HepG2 (cell line): ENCODE measurements around the gene KMT5C. TPM values are rescaled to one million over a fixed set of nuclear protein-coding genes. Genes with fewer than 3 reads are reported as not detected.

Source experiments
- ARID2 ChIP-seq: sonication (generic); formaldehyde crosslinking; IDR thresholded peaks from 2 replicates; pipeline ENCODE4 v1.8.1; 2022; ENCODE audit warnings: mild to moderate bottlenecking, missing genetic modification reagents, borderline replicate concordance
- ELF1 ChIP-seq: sonication (generic); formaldehyde crosslinking; IDR thresholded peaks from 2 replicates; pipeline ENCODE4 v1.4.0; 2020; ENCODE audit warnings: missing genetic modification reagents
- MATR3 ChIP-seq: sonication (generic); formaldehyde crosslinking; IDR thresholded peaks from 2 replicates; pipeline ENCODE4 v1.4.0; 2020; ENCODE audit warnings: missing genetic modification reagents
- MTERF4 ChIP-seq: sonication (generic); formaldehyde crosslinking; IDR thresholded peaks from 2 replicates; pipeline ENCODE4 v1.8.0; 2023; ENCODE audit warnings: mild to moderate bottlenecking, missing genetic modification reagents
- NR2C2 ChIP-seq: sonication (generic); formaldehyde crosslinking; IDR thresholded peaks from 2 replicates; pipeline ENCODE4 v1.4.0; 2020; ENCODE audit warnings: missing genetic modification reagents, mild to moderate bottlenecking, moderate library complexity, borderline replicate concordance
- PHF8 ChIP-seq: sonication (generic); formaldehyde crosslinking; IDR thresholded peaks from 2 replicates; pipeline ENCODE4 v1.5.0; 2020; ENCODE audit warnings: missing genetic modification reagents
- SOX6 ChIP-seq, 2 experiments: fragments of 450-650 bp in 1 of 2; sonication (generic) in 1 of 2; formaldehyde crosslinking in 1 of 2; IDR thresholded peaks; 2 replicates each; pipeline versions ENCODE4 v1.4.0 to v1.6.1; 2017 to 2020; ENCODE audit warnings: antibody characterized with exemption in 1 of 2, mild to moderate bottlenecking in 1 of 2, missing genetic modification reagents in 1 of 2
- TFAP4 ChIP-seq: sonication (generic); IDR thresholded peaks from 2 replicates; pipeline ENCODE4 v1.6.1; 2016; ENCODE audit warnings: low read depth, borderline replicate concordance
- TP53 ChIP-seq: sonication (generic); formaldehyde crosslinking; conservative IDR thresholded peaks from 2 replicates; pipeline ENCODE4 v1.4.0; 2020; ENCODE audit warnings: missing genetic modification reagents
- ZFP41 ChIP-seq: sonication (generic); formaldehyde crosslinking; IDR thresholded peaks from 2 replicates; pipeline ENCODE4 v1.4.0; 2020; ENCODE audit warnings: mild to moderate bottlenecking, missing genetic modification reagents, borderline replicate concordance
- ZFY ChIP-seq: sonication (generic); formaldehyde crosslinking; IDR thresholded peaks from 2 replicates; pipeline ENCODE4 v1.4.0; 2020; ENCODE audit warnings: missing genetic modification reagents
- ZFYVE20 ChIP-seq: sonication (generic); formaldehyde crosslinking; IDR thresholded peaks from 2 replicates; pipeline ENCODE4 v1.8.0; 2023; ENCODE audit warnings: low read depth, mild to moderate bottlenecking, moderate library complexity, missing genetic modification reagents, borderline replicate concordance
- ZMAT5 ChIP-seq: sonication (generic); formaldehyde crosslinking; IDR thresholded peaks from 2 replicates; pipeline ENCODE4 v1.5.0; 2020; ENCODE audit warnings: mild to moderate bottlenecking, low read depth, missing genetic modification reagents, borderline replicate concordance
- ZNF232 ChIP-seq: sonication (generic); formaldehyde crosslinking; IDR thresholded peaks from 2 replicates; pipeline ENCODE4 v1.4.0; 2020; ENCODE audit warnings: missing genetic modification reagents, borderline replicate concordance
- ZNF460 ChIP-seq: sonication (generic); formaldehyde crosslinking; IDR thresholded peaks from 2 replicates; pipeline ENCODE4 v1.5.1; 2020; ENCODE audit warnings: missing genetic modification reagents, mild to moderate bottlenecking, borderline replicate concordance
- ZNF484 ChIP-seq: sonication (generic); formaldehyde crosslinking; IDR thresholded peaks from 2 replicates; pipeline ENCODE4 v1.5.1; 2020; ENCODE audit warnings: mild to moderate bottlenecking, low read depth, missing genetic modification reagents, borderline replicate concordance
- ZNF550 ChIP-seq: sonication (generic); formaldehyde crosslinking; IDR thresholded peaks from 2 replicates; pipeline ENCODE4 v1.4.0; 2020; ENCODE audit warnings: mild to moderate bottlenecking, missing genetic modification reagents, borderline replicate concordance
- ZNF576 ChIP-seq: sonication (generic); formaldehyde crosslinking; IDR thresholded peaks from 2 replicates; pipeline ENCODE4 v1.4.0; 2020; ENCODE audit warnings: mild to moderate bottlenecking, missing genetic modification reagents
- ZNF841 ChIP-seq: sonication (generic); formaldehyde crosslinking; IDR thresholded peaks from 2 replicates; pipeline ENCODE4 v1.8.1; 2023; ENCODE audit warnings: missing genetic modification reagents, borderline replicate concordance
- polyA plus RNA-seq, 8 experiments: library from polyadenylated mRNA; depleted of rRNA in 3 of 8; stranded (reverse) in 7 of 8; unstranded in 1 of 8; fragments of >200 nt; fragmentation: Illumina TruSeq in 4 of 8; extraction: Trizol in 4 of 8; gene quantifications; 2 replicates each; pipeline versions ENCODE4 v1.2.1 to v1.2.3, GENCODE V29; 2011 to 2016; ENCODE audit warnings: low read depth in 4 of 8, missing spikeins in 1 of 8, mixed read lengths in 1 of 8; ENCODE audit not compliant: insufficient read depth in 1 of 8
- total RNA-seq, 5 experiments: library from RNA; depleted of rRNA; stranded (reverse); fragments of >200 nt; fragmentation: Illumina TruSeq; extraction: Trizol; gene quantifications; 2 replicates each; pipeline ENCODE4 v1.2.3, GENCODE V29; 2016; ENCODE audit warnings: low read depth in 1 of 5
- TF ChIP-seq, protein P1 (sequence below): sonication (generic); formaldehyde crosslinking; IDR thresholded peaks from 2 replicates; pipeline ENCODE4 v1.5.0; 2020; ENCODE audit warnings: mild to moderate bottlenecking, missing genetic modification reagents
- TF ChIP-seq, protein P2 (sequence below): sonication (generic); formaldehyde crosslinking; IDR thresholded peaks from 2 replicates; pipeline ENCODE4 v1.8.1; 2023; ENCODE audit warnings: mild to moderate bottlenecking, missing genetic modification reagents
- TF ChIP-seq, protein P3 (sequence below): sonication (generic); formaldehyde crosslinking; IDR thresholded peaks from 2 replicates; pipeline ENCODE4 v1.5.0; 2020; ENCODE audit warnings: missing genetic modification reagents

The KMT5C gene
- total and polyA plus RNA-seq, 2 of the 13 experiments (the other 11 are each of a cell fraction or from before 2014, with no cell fraction given), result 5.5 to 9.0 TPM

GRCh38 chr19:55377356-55378131 is 37.9 kb downstream of the KMT5C start (continued):
- TF ChIP-seq, protein P1, sequence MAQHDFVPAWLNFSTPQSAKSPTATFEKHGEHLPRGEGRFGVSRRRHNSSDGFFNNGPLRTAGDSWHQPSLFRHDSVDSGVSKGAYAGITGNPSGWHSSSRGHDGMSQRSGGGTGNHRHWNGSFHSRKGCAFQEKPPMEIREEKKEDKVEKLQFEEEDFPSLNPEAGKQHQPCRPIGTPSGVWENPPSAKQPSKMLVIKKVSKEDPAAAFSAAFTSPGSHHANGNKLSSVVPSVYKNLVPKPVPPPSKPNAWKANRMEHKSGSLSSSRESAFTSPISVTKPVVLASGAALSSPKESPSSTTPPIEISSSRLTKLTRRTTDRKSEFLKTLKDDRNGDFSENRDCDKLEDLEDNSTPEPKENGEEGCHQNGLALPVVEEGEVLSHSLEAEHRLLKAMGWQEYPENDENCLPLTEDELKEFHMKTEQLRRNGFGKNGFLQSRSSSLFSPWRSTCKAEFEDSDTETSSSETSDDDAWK (CRISPR knock-in tag), result no peak
- TF ChIP-seq ZFP41 (CRISPR knock-in tag), result 0 out of 2 replicates have a peak, but pooled peaks have one; percentile 43
- TF ChIP-seq PHF8 (CRISPR knock-in tag), result no peak
- TF ChIP-seq, protein P2, sequence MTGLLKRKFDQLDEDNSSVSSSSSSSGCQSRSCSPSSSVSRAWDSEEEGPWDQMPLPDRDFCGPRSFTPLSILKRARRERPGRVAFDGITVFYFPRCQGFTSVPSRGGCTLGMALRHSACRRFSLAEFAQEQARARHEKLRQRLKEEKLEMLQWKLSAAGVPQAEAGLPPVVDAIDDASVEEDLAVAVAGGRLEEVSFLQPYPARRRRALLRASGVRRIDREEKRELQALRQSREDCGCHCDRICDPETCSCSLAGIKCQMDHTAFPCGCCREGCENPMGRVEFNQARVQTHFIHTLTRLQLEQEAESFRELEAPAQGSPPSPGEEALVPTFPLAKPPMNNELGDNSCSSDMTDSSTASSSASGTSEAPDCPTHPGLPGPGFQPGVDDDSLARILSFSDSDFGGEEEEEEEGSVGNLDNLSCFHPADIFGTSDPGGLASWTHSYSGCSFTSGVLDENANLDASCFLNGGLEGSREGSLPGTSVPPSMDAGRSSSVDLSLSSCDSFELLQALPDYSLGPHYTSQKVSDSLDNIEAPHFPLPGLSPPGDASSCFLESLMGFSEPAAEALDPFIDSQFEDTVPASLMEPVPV (CRISPR knock-in tag), result peak; percentile 28; the same call in 1 of the 2 replicates
- no peak for TF ChIP-seq TFAP4
- TF ChIP-seq, protein P3, sequence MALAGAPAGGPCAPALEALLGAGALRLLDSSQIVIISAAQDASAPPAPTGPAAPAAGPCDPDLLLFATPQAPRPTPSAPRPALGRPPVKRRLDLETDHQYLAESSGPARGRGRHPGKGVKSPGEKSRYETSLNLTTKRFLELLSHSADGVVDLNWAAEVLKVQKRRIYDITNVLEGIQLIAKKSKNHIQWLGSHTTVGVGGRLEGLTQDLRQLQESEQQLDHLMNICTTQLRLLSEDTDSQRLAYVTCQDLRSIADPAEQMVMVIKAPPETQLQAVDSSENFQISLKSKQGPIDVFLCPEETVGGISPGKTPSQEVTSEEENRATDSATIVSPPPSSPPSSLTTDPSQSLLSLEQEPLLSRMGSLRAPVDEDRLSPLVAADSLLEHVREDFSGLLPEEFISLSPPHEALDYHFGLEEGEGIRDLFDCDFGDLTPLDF (CRISPR knock-in tag), result no peak
- TF ChIP-seq ARID2 (CRISPR knock-in tag), result no peak
- TF ChIP-seq ZNF576 (CRISPR knock-in tag), result no peak
- no peak for TF ChIP-seq TP53
- no peak for TF ChIP-seq MATR3 (CRISPR knock-in tag)
- TF ChIP-seq SOX6 (IDR thresholded peaks at IDR 0.05), result no peak
- TF ChIP-seq SOX6 (CRISPR knock-in tag; IDR thresholded peaks at IDR 0.05), result 0 out of 2 replicates have a peak, but pooled peaks have one; percentile 16
- no peak for TF ChIP-seq ZNF841 (CRISPR knock-in tag)
- TF ChIP-seq ZMAT5 (CRISPR knock-in tag), result no peak
- no peak for TF ChIP-seq ZNF484 (CRISPR knock-in tag)
- TF ChIP-seq ZFY (CRISPR knock-in tag), result peak; percentile 82
- no peak for TF ChIP-seq ZNF550
- no peak for TF ChIP-seq ZNF232 (CRISPR knock-in tag)
- TF ChIP-seq ZNF460 (CRISPR knock-in tag), result no peak
- no peak; the same call in 1 of the 2 replicates for TF ChIP-seq MTERF4
- TF ChIP-seq ZFYVE20 (CRISPR knock-in tag), result no peak
- TF ChIP-seq ELF1 (CRISPR knock-in tag), result no peak
- no peak for TF ChIP-seq NR2C2 (CRISPR knock-in tag)
